Stimulated activated naive CD8-positive, alpha-beta T cell treated with anti-CD3 and anti-CD28 coated beads, Interleukin-15, Interleukin-2, amounts not matched to agents 100 ng/mL and 50 ng/mL, for 24 hours (primary cell): Measurements from ENCODE around the gene GJC2.

Experiments
- H3K27ac Mint-ChIP-seq: one replicate; pipeline ENCODE4 v1.8.0; 2021; ENCODE audit warnings: mild to moderate bottlenecking, mixed read lengths
- H3K27me3 Mint-ChIP-seq: one replicate; pipeline ENCODE4 v1.8.0; 2021; ENCODE audit warnings: mixed read lengths
- H3K36me3 Mint-ChIP-seq: one replicate; pipeline ENCODE4 v1.8.0; 2021; ENCODE audit warnings: low read depth, mixed read lengths
- H3K4me1 Mint-ChIP-seq: one replicate; pipeline ENCODE4 v1.8.0; 2021; ENCODE audit warnings: low read depth, mixed read lengths
- H3K4me3 Mint-ChIP-seq: one replicate; pipeline ENCODE4 v1.8.0; 2021; ENCODE audit warnings: mild to moderate bottlenecking, mixed read lengths
- H3K9me3 Mint-ChIP-seq: one replicate; pipeline ENCODE4 v1.8.0; 2021; ENCODE audit warnings: mixed read lengths

Gene GJC2

GRCh38 chr1:228146417-228147150 is 3.1 kb upstream of the GJC2 start:
- Mint-ChIP-seq H3K27ac (no peak overlapping the region), H3K4me3 (no peak overlapping the region), H3K9me3 (no peaks in the 10 kb centered on the region), H3K27me3 (no peaks in the 10 kb centered on the region), H3K36me3 (peaks cover 11% of the 10 kb centered on the region), H3K4me1 (peaks cover 25% of the 10 kb centered on the region)

- Mint-ChIP-seq H3K27ac (no peak overlapping the region), H3K9me3 (no peaks in the 10 kb centered on the region), H3K4me3 (no peak overlapping the region), H3K36me3 (peaks cover 10% of the 10 kb centered on the region), H3K4me1 (peaks cover 21% of the 10 kb centered on the region), H3K27me3 (no peaks in the 10 kb centered on the region)
Measured at GRCh38 chr1:228147151-228147693, 2.5 kb upstream of the GJC2 start.

- no peak overlapping the region for H3K4me3 Mint-ChIP-seq
Measured at GRCh38 chr1:228147768-228148167, 2.0 kb upstream of the GJC2 start.

GRCh38 chr1:228148196-228148861 is 1.4 kb upstream of the GJC2 start:
- Mint-ChIP-seq H3K4me1 (peaks cover 10% of the 10 kb centered on the region), H3K36me3 (peaks cover 2% of the 10 kb centered on the region), H3K9me3 (no peaks in the 10 kb centered on the region), H3K4me3 (no peak overlapping the region), H3K27me3 (no peaks in the 10 kb centered on the region), H3K27ac (no peak overlapping the region)

More at GRCh38 chr1:228147768-228148167, 2.0 kb upstream of the GJC2 start:
- Mint-ChIP-seq H3K36me3 (peaks cover 8% of the 10 kb centered on the region), H3K9me3 (no peaks in the 10 kb centered on the region), H3K4me1 (peaks cover 15% of the 10 kb centered on the region), H3K27me3 (no peaks in the 10 kb centered on the region), H3K27ac (no peak overlapping the region)

- H3K4me3 Mint-ChIP-seq: no peak overlapping the region
- H3K27me3 Mint-ChIP-seq: no peaks in the 10 kb centered on the region
- H3K4me1 Mint-ChIP-seq: peaks cover 3% of the 10 kb centered on the region
- H3K27ac Mint-ChIP-seq: no peak overlapping the region
- no peaks in the 10 kb centered on the region for H3K36me3 Mint-ChIP-seq
- no peaks in the 10 kb centered on the region for H3K9me3 Mint-ChIP-seq
Measured at GRCh38 chr1:228148935-228149405, 760 bp upstream of the GJC2 start.

- no peak overlapping the region for H3K27ac Mint-ChIP-seq
- peaks cover 7% of the 10 kb centered on the region for H3K4me1 Mint-ChIP-seq
- H3K27me3 Mint-ChIP-seq: no peaks in the 10 kb centered on the region
- no peaks in the 10 kb centered on the region for H3K9me3 Mint-ChIP-seq
- no peaks in the 10 kb centered on the region for H3K36me3 Mint-ChIP-seq
- H3K4me3 Mint-ChIP-seq: no peak overlapping the region
Measured at GRCh38 chr1:228150120-228150460, 360 bp downstream of the GJC2 start.

- Mint-ChIP-seq H3K27ac (no peak overlapping the region), H3K9me3 (no peaks in the 10 kb centered on the region), H3K36me3 (no peaks in the 10 kb centered on the region), H3K27me3 (no peaks in the 10 kb centered on the region), H3K4me3 (no peak overlapping the region), H3K4me1 (peaks cover 12% of the 10 kb centered on the region)
Measured at GRCh38 chr1:228150461-228151179, 890 bp downstream of the GJC2 start.

GRCh38 chr1:228151180-228151925 is 1.6 kb downstream of the GJC2 start:
- Mint-ChIP-seq H3K27me3 (no peaks in the 10 kb centered on the region), H3K4me1 (peaks cover 18% of the 10 kb centered on the region)

GRCh38 chr1:228152097-228152917 is 2.6 kb downstream of the GJC2 start:
- Mint-ChIP-seq H3K4me1 (peaks cover 25% of the 10 kb centered on the region), H3K27me3 (no peaks in the 10 kb centered on the region), H3K36me3 (no peaks in the 10 kb centered on the region), H3K4me3 (no peak overlapping the region), H3K9me3 (no peaks in the 10 kb centered on the region), H3K27ac (no peak overlapping the region)

More at GRCh38 chr1:228151180-228151925, 1.6 kb downstream of the GJC2 start:
- Mint-ChIP-seq H3K4me3 (no peak overlapping the region), H3K27ac (no peak overlapping the region), H3K9me3 (no peaks in the 10 kb centered on the region), H3K36me3 (no peaks in the 10 kb centered on the region)

GRCh38 chr1:228152918-228153258 is 3.2 kb downstream of the GJC2 start:
- Mint-ChIP-seq H3K9me3 (no peaks in the 10 kb centered on the region), H3K4me1 (peaks cover 25% of the 10 kb centered on the region), H3K36me3 (no peaks in the 10 kb centered on the region), H3K27me3 (no peaks in the 10 kb centered on the region), H3K27ac (no peak overlapping the region), H3K4me3 (no peak overlapping the region)

GRCh38 chr1:228154021-228154669 is 4.4 kb downstream of the GJC2 start:
- H3K27ac Mint-ChIP-seq: no peak overlapping the region
- H3K9me3 Mint-ChIP-seq: no peaks in the 10 kb centered on the region
- no peaks in the 10 kb centered on the region for H3K27me3 Mint-ChIP-seq
- no peak overlapping the region for H3K4me3 Mint-ChIP-seq
- H3K36me3 Mint-ChIP-seq: no peaks in the 10 kb centered on the region
- H3K4me1 Mint-ChIP-seq: peaks cover 25% of the 10 kb centered on the region

GRCh38 chr1:228154670-228155571 is 5.2 kb downstream of the GJC2 start:
- Mint-ChIP-seq H3K27me3 (no peaks in the 10 kb centered on the region), H3K4me1 (peaks cover 25% of the 10 kb centered on the region), H3K27ac (peak overlapping the region; percentile 66), H3K36me3 (no peaks in the 10 kb centered on the region), H3K4me3 (no peak overlapping the region), H3K9me3 (no peaks in the 10 kb centered on the region)
